Medulla oblongata (tissue), 1 donor: ENCODE measurements around the gene PRC1.
A peak's percentile ranks its signal among the peaks of the same experiment; 100 is the strongest.
"Not testable (repeated sequence)": the region's sequence is repeated elsewhere in the genome, so short reads cannot be mapped to it uniquely, and the experiment has no call there.

ENCODE experiments used
- DNase-seq: peaks from one replicate; pipeline ENCODE4 v3.0.0-alpha.2; 2015; ENCODE audit errors: extremely low spot score

The PRC1 gene

GRCh38 chr15:90934256-90934948 lies 59.9 kb downstream of the PRC1 start:
- DNase-seq, result peak; percentile 94

GRCh38 chr15:90933301-90933700 lies 61.0 kb downstream of the PRC1 start:
- DNase-seq, result no peak

GRCh38 chr15:90932660-90932991 lies 61.7 kb downstream of the PRC1 start:
- no peak for DNase-seq

- DNase-seq, result peak; percentile 85
These were observed 62.3 kb downstream of the PRC1 start, which contains the start of gene HDDC3 for GRCh38 chr15:90931828-90932659. Gene HDDC3 (minus strand): TSS chr15:90932549. CDS start chr15:90932540, 9 bp downstream.

- DNase-seq, result no peak
These were observed 62.8 kb downstream of the PRC1 start for GRCh38 chr15:90931575-90931827.

- DNase-seq, result no peak
These were observed 63.3 kb downstream of the PRC1 start for GRCh38 chr15:90930861-90931574.

- no peak for DNase-seq
These were observed 64.9 kb downstream of the PRC1 start for GRCh38 chr15:90929246-90930019.

- not testable (repeated sequence) for DNase-seq
These were observed 66.2 kb downstream of the PRC1 start for GRCh38 chr15:90928106-90928505.

GRCh38 chr15:90926766-90927165 lies 67.6 kb downstream of the PRC1 start:
- not testable (repeated sequence) for DNase-seq

- no peak for DNase-seq
These were observed 70.0 kb downstream of the PRC1 start for GRCh38 chr15:90924375-90924774.

- not testable (repeated sequence) for DNase-seq
These were observed 71.5 kb downstream of the PRC1 start for GRCh38 chr15:90922712-90923322.

- DNase-seq, result no peak
These were observed 72.4 kb downstream of the PRC1 start for GRCh38 chr15:90921887-90922286.

- DNase-seq, result no peak
These were observed 75.5 kb downstream of the PRC1 start for GRCh38 chr15:90918835-90919234.

GRCh38 chr15:90918034-90918788 lies 76.1 kb downstream of the PRC1 start:
- DNase-seq, result no peak

- DNase-seq, result no peak
These were observed 76.8 kb downstream of the PRC1 start for GRCh38 chr15:90917569-90917968.

GRCh38 chr15:90916461-90916860 lies 77.9 kb downstream of the PRC1 start:
- no peak for DNase-seq
